Ascending aorta (tissue), 2 donors: ENCODE results near the gene TNFRSF25. TPM values are rescaled to one million over a fixed set of nuclear protein-coding genes. Genes with fewer than 3 reads are reported as not detected.

Experiments used
- DNase-seq, 2 donors: peaks; one replicate each; pipeline ENCODE4 v3.0.0-alpha.2; 2019; ENCODE audit warnings: low spot score in 2 of 2
- H3K27ac ChIP-seq, 2 donors: fragments of 200-600 bp; sonication (generic); one replicate each; pipeline ENCODE4 v1.5.1; 2016 to 2017; ENCODE audit warnings: mild to moderate bottlenecking in 1 of 2
- H3K27me3 ChIP-seq: fragments of 200-600 bp; sonication (generic); one replicate; pipeline ENCODE4 v1.5.1; 2017
- H3K36me3 ChIP-seq, 2 donors: fragments of 200-600 bp; sonication (generic); one replicate each; pipeline ENCODE4 v1.5.1; 2016
- H3K4me1 ChIP-seq, 2 donors: fragments of 200-600 bp; sonication (generic); one replicate each; pipeline ENCODE4 v1.5.1; 2016 to 2017; ENCODE audit warnings: mild to moderate bottlenecking in 1 of 2
- H3K4me3 ChIP-seq, 2 donors: fragments of 200-600 bp; sonication (generic); one replicate each; pipeline ENCODE4 v1.5.1; 2016 to 2017; ENCODE audit warnings: mild to moderate bottlenecking in 1 of 2
- H3K9me3 ChIP-seq, 2 donors: fragments of 200-600 bp; sonication (generic); one replicate each; pipeline ENCODE4 v1.5.1; 2016
- CTCF ChIP-seq, 3 experiments: fragments of 200-600 bp in 2 of 3; fragments of 450-650 bp in 1 of 3; sonication (generic) in 2 of 3; IDR thresholded peaks; one replicate each; pipeline ENCODE4 v1.5.1; 2016 to 2019; ENCODE audit warnings: antibody characterized with exemption in 3 of 3, mild to moderate bottlenecking in 1 of 3, moderate library complexity in 1 of 3
- intact Hi-C: fragments of 100-400 bp; cut with DNase I; formaldehyde crosslinking; loops from one replicate; pipeline ENCODE4 v1.15.1; 2023
- total RNA-seq: library from RNA; depleted of rRNA; stranded (reverse); fragments of >200 nt; gene quantifications from one replicate; pipeline ENCODE4 v1.1.0, GENCODE V29; 2016

Gene TNFRSF25
- total RNA-seq, 1 donor from 2014 or later, result 18.0 TPM

GRCh38 chr1:6414881-6415626, 50.9 kb downstream of the TNFRSF25 start:
- Histone ChIP-seq H3K9me3 (no peaks in the 10 kb centered on the region), H3K4me3 (no peak overlapping the region), H3K36me3 (no peaks in the 10 kb centered on the region), H3K27ac (no peak overlapping the region), H3K27me3 (peaks cover 33% of the 10 kb centered on the region), H3K4me1 (peaks cover 2 to 3% of the 10 kb centered on the region in 2 donors)
- DNase-seq, result no peak
- intact Hi-C loops, result no loop called here
- TF ChIP-seq CTCF (IDR thresholded peaks at IDR 0.05), result no peak

- Histone ChIP-seq H3K36me3 (no peaks in the 10 kb centered on the region), H3K4me1 (no peaks in the 10 kb centered on the region), H3K4me3 (no peak overlapping the region), H3K27me3 (peaks cover 27% of the 10 kb centered on the region), H3K27ac (no peak overlapping the region), H3K9me3 (no peaks in the 10 kb centered on the region)
- DNase-seq, result no peak
- no peak for TF ChIP-seq CTCF (IDR thresholded peaks at IDR 0.05)
- intact Hi-C loops, result no loop called here
Measured at GRCh38 chr1:6414443-6414844, 51.5 kb downstream of the TNFRSF25 start.

DNA sequence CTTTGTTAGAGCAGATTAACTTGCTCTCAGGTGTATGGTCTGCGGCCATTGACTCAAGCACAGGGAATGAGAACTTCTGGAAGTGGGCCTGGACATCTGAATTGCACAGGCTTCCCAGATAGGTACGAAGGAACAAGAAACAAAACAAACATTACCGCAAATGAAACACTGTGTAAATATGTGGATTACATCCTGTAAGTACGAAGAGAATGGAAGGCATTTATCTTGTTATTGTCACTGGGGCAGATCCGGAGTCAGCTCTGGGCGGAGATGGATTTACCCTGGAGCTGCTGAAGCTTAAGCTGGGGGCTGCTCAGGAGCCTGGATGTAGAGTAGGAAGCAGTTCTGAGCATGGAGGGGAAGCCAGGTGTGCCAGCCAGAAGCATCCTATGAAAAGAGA, 53.1 kb downstream of the TNFRSF25 start:
- no peaks in the 10 kb centered on the region for H3K4me1 ChIP-seq
- H3K9me3 ChIP-seq, result no peaks in the 10 kb centered on the region
- no peak overlapping the region for H3K27ac ChIP-seq
- no peak for TF ChIP-seq CTCF (IDR thresholded peaks at IDR 0.05)
- no peaks in the 10 kb centered on the region for H3K36me3 ChIP-seq
- H3K27me3 ChIP-seq, result peaks cover 15% of the 10 kb centered on the region
- no peak overlapping the region for H3K4me3 ChIP-seq
- intact Hi-C loops, result no loop called here
- DNase-seq, result no peak

Other genes starting within 250 kb of the TNFRSF25 start
- 96.7 TPM for gene ICMT, start 230.2 kb downstream of the TNFRSF25 start, total RNA-seq
- not detected for gene HES3, start 222.0 kb downstream of the TNFRSF25 start, total RNA-seq
- 24.3 TPM for gene GPR153, start 205.1 kb downstream of the TNFRSF25 start, total RNA-seq
- 16.1 TPM for gene ACOT7, start 72.4 kb downstream of the TNFRSF25 start, total RNA-seq
- gene HES2, start 46.3 kb downstream of the TNFRSF25 start, total RNA-seq, result not detected
- gene ESPN, start 41.4 kb downstream of the TNFRSF25 start, total RNA-seq, result 2.2 TPM
- 11.4 TPM for gene PLEKHG5, start 25.5 kb upstream of the TNFRSF25 start, total RNA-seq
- 31.0 TPM for gene NOL9, start 88.3 kb upstream of the TNFRSF25 start, total RNA-seq
- gene TAS1R1, start 89.1 kb upstream of the TNFRSF25 start, total RNA-seq, result not detected
- gene ZBTB48, start 113.8 kb upstream of the TNFRSF25 start, total RNA-seq, result 106 TPM
- 147 TPM for gene KLHL21, start 136.7 kb upstream of the TNFRSF25 start, total RNA-seq
- gene PHF13, start 147.6 kb upstream of the TNFRSF25 start, total RNA-seq, result 1.5 TPM
- gene THAP3, start 158.7 kb upstream of the TNFRSF25 start, total RNA-seq, result 9.3 TPM
- gene DNAJC11, start 235.6 kb upstream of the TNFRSF25 start, total RNA-seq, result 12.9 TPM